GM12865 (cell line): Measurements from ENCODE around the gene LTB.

ENCODE experiments used
- DNase-seq: peaks from one replicate; pipeline ENCODE4 v3.0.0; 2010; ENCODE audit warnings: low read depth
- H3K4me3 ChIP-seq: 2 replicates; pipeline ENCODE4 v1.5.1; 2011; ENCODE audit warnings: mild to moderate bottlenecking, low read depth, low read length, control low read depth
- CTCF ChIP-seq: IDR thresholded peaks from 2 replicates; pipeline ENCODE4 v1.5.1; 2011; ENCODE audit warnings: low read length, control low read depth, low read depth, inconsistent platforms; ENCODE audit not compliant: insufficient read depth; ENCODE audit errors: missing control alignments

The LTB gene

GRCh38 chr6:31587791-31588777 is 5.9 kb upstream of the LTB start:
- peak overlapping the region; percentile 52 for H3K4me3 ChIP-seq

GRCh38 chr6:31586599-31587281 is 4.5 kb upstream of the LTB start:
- H3K4me3 ChIP-seq, result peak overlapping the region; percentile 52
- DNase-seq, result peak; percentile 45
- TF ChIP-seq CTCF, result no peak

More at GRCh38 chr6:31587791-31588777, 5.9 kb upstream of the LTB start:
- peak; percentile 49 for DNase-seq
- no peak for TF ChIP-seq CTCF

- DNase-seq, result no peak
- no peak for TF ChIP-seq CTCF
- H3K4me3 ChIP-seq, result peak within 1 kb of the TSS; percentile 52
Observed at GRCh38 chr6:31586008-31586407, 3.8 kb upstream of the LTB start, which contains the start of gene LST1. Gene LST1 (plus strand): TSS chr6:31586277. CDS start chr6:31587300, 1,023 bp downstream.

- TF ChIP-seq CTCF, result peak; percentile 62
- H3K4me3 ChIP-seq, result no peak overlapping the region
- peak; percentile 83 for DNase-seq
Observed at GRCh38 chr6:31585491-31585890, 3.3 kb upstream of the LTB start.

- peak overlapping the region; percentile 84 for H3K4me3 ChIP-seq
- TF ChIP-seq CTCF, result no peak
- no peak for DNase-seq
Observed at GRCh38 chr6:31581434-31582229, 592 bp downstream of the LTB start.

GRCh38 chr6:31580807-31581433 is 1.3 kb downstream of the LTB start:
- peak; percentile 94 for TF ChIP-seq CTCF
- peak overlapping the region; percentile 84 for H3K4me3 ChIP-seq
- peak; percentile 88 for DNase-seq
